GM21737 (cell line): ENCODE results near the gene FAIM2.

Source experiments
- ATAC-seq: cut with Tn5 transposase; IDR thresholded peaks from one replicate; pipeline ENCODE4 v1.9.1; 2021; ENCODE audit warnings: mild to moderate bottlenecking, moderate library complexity; ENCODE audit not compliant: unreplicated experiment

FAIM2 gene

DNA sequence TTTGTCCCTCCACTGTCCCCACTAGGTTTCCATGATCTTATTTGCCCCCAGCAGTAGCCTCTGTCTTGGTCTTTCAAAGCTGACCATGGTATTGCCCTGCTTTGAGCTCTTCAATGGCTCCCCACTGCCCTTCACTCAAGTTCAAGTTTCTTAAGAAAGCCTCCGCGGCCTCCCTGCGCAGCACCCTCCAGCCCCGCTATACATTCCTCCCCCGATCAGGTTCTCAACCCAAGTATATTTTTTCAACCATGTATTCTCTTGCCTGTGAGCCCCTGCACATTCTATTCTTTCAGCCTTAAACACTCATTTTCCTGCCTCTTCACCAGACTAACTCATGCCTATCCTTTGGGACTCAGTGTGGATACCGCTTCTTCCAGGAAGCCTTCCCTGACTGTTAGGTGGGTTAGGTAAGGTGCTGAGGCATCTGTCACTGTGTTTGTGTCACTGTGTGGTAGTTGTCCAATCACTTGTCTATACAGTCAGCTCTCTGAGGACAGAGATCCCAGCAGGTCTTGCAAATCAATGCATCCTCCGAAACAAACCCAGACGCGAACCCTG, 4.3 kb downstream of the FAIM2 start:
- ATAC-seq: no peak

DNA sequence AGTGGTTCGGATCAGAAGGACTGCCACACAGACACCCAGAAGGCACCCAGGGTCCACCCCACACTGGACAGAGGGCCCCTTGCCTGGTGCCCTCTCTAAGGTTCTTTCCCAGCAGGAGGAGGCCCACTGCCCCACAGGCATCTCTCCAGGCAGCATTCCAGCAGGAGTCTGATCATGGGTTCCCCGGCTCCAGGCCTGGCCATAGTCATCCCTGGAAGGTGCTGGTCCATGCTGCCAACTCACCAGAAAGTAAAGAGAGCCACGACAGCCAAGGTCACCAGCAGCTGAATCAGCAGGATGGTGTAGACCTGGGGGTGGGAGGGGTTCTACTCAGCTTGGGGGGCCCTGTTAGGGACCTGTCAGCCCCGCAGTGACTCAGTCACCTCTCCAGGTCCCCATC, 6.4 kb downstream of the FAIM2 start:
- ATAC-seq: no peak

DNA sequence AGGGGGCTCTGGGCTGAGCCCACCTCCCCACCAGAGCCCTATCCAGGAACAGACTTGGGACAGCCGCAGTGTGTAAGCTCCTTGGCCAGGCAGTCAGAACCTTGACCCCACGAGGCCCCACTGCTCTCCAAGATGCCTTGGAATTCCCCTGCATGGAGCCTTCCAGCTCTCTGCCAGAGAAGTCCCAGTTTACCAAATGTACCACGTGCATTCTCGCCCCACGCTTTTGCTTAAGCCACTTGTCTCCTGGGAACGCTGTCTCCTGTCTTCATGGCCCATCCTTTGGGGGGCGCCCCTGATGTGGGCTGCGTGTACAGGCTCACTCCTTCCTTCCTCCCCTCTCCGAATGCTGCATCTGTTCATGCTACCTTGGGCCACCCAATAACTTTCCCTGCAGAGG, 7.9 kb downstream of the FAIM2 start:
- no peak for ATAC-seq

DNA sequence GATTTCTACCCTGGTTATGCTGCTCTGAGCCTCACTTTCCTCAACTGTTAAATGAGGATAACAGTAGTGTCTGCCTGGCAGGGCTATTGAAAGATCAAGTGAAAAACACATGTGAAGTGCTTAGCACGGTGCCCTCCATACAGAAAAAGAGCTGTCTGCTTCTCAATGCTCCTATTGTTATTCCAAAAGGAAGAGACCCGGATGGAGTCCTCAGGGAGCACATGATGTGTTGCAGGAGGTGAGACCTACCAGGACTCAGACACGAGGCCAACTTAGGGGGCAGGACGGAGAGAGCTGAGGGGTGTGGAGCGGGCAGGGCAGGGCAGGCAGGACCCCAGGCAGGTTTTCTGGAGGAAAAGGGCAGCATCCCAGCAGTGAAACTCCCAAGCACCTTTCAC, 8.9 kb downstream of the FAIM2 start:
- ATAC-seq: no peak

DNA sequence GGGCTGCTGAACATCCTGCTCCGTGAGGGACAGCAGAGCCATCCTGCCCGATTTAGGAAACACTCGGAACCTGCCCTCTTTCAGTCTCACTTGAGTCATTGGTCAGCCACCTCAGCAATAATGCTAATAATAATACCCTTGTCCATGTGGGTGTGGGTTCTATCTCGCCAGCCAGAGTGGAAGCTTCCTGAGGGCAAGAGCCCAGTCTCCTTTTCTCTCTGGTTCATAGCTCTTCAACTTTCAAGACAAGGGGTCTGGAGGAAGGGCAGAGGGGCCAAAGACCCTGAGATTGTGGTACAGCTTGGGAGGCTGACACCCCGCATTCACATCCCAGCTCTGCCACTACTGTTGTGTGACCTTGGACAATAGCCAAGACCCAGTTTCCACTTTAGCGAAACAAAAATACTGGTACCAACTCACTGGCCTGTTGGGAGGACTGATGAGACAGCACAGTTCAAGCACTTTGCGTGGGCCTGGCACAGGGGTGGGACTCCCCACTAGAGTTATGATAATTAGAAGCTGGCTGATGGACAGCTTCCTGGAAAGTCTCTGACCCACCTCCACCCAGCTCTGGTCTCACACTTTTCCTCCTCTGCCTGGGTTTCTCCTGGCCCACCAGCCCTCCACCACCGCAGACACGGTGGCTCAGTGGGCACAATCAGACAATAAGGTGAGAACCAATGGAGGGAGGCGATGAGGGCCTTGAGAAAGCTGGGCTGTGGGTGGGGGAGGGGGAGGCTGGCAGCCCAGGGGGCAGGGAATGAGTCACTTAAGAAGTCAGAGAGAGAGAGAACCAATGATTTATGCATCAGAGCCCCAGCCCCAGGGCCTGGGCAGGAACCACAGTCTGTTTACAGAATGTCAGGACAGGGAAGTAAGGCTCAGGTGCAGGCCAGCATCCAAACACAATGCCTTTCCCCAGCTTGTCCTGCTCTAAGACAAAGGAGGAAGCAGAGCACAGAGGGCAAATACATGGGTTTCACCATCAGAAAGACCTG, 9.6 kb downstream of the FAIM2 start:
- no peak for ATAC-seq

DNA sequence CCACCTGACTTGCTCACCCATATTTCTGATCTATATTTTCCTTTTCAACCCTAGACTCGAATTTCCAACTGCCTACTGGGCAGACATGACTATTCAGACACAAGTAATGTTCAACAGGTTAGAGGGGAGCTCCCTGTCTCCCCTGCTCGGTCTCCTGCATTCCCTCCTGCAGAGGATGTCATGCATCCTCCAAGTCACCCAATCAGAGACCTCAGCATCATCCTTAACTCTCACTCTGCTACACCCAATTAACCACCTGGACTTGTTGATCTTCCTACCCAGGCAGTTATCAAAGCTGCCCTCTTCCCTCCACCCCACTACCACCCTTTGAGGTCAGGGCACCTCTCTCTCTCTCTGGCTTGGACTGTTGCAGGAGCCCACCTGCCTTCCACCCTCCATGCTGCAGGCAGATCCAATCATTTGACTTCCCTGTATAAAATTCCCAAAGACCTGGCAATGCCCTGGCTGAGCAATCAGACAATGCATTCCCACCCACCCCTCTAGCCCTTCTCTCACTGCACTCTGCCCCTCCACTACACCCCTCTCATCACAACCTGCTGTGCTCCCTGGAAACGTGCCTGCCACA, 10.9 kb downstream of the FAIM2 start:
- no peak for ATAC-seq

DNA sequence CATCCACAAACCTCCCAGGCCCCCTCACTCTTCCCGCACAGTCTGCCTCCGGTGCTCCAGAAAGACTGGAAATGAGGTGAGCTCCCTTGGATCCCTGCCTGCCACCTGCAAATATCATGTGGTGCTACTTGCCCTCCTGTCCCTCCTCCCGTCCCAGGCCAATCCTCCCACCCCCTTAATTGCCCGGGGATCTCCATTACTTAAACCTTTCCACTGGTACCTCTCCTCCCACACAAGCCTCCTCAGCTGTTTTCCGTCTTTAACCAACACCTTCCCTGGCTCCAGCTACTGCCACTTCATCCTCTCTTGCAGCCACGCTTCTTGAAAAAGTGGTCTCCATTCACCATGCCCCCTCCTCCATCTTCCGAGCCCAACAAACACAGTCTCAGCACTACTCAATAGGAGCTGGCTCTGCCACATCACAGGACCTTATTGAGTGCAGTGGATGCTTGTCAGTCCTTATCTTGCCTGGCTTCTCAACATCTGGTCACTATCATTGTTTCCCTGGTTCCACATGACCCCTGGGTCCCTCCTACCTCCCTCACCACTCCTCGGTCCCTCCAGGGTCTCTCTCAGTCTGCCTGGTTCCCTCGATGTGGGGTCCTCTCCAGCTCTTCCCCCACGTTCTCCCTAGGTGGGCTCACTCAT, 11.5 kb downstream of the FAIM2 start:
- no peak for ATAC-seq

DNA sequence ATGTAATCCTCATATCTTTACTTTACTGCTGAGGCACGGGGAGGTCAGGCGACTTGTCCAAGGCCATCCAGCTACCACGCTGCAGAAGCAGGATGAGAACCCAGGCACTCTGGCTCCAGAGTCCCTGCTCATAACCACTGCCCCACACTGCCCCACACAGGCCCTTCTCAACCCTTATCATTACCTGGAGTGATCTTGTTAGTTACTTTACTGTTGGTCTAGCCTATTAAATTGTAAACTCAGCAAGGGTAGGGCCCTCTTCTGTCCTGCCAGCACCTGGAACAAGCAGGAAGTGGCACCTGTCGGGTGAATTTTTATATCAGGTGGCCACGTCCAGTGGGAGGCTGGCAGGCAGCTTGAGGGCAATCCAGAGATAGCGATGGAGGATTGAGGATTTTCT, 12.2 kb downstream of the FAIM2 start:
- ATAC-seq: no peak

DNA sequence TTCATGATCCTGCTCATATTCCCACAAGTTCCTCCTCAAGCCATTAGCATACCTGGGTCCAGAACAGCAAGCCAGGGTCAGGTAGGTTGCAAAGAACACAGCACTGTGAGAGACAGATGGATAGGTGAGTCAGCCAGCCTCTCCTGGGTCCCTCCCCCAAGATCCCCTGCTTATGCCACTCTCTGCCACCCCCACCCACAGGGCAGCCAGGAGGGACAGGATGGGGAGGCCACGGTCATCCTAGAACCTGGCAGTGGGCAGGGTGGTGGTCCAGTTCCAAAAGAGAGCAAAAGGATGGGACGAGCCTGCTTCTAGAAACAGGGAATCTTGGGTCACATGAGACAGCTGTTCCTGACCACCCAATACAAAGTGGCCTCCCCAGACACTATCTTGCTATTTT, 12.7 kb downstream of the FAIM2 start:
- ATAC-seq: no peak

DNA sequence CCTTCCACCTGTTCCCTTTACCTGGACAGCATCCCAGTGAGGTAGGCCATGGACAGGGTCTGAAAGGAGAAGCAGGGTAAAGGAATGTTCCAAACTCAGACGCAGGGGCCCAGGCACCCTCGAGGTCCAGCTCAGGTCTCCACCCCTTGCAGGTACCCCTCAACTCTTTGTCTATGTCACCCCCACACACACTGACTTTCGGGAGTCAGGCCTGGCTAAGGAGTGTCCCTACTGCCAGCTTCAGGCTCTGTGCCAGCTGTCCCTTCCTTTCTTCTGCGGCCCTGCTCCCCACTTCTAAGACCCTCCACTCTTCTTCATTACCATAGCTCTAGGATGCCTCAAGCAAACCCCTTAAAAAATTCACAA, 13.6 kb downstream of the FAIM2 start:
- no peak for ATAC-seq

DNA sequence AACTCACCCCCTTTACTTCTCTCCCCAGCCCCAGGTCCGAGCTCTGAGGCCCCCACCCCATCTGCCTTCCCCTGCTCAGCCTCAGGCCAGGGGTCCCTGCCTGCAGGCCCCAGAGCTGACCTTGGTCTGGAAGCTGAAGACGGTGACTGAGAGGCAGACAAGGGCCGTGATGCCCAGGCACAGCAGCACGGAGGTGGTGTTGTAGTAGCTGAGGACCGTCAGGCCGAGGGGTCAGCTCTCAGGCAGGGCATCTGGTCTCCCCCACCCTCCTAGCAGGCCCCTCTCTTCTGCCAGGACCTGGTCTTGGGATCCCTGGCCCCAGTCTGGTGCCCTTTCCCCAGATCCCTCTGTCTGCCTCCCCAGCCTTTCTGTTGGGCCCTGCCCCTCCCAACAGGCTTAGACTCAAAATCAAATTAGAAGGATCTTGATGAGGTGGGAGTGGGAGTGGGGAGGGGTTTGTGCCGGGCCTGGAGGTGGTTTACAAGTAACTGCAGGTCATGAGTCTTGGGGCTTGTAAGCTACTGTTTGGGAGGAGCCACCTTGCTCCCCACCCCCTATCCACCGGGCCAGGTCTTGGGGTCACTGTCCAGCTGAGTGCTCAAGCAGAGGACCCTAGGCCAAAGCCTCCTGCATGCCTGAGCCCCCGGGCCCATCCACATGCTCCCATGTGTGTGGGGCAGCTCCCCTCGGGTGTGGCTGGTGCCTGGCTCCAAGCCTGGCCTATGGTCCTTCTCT, 14.2 kb downstream of the FAIM2 start:
- ATAC-seq: no peak

DNA sequence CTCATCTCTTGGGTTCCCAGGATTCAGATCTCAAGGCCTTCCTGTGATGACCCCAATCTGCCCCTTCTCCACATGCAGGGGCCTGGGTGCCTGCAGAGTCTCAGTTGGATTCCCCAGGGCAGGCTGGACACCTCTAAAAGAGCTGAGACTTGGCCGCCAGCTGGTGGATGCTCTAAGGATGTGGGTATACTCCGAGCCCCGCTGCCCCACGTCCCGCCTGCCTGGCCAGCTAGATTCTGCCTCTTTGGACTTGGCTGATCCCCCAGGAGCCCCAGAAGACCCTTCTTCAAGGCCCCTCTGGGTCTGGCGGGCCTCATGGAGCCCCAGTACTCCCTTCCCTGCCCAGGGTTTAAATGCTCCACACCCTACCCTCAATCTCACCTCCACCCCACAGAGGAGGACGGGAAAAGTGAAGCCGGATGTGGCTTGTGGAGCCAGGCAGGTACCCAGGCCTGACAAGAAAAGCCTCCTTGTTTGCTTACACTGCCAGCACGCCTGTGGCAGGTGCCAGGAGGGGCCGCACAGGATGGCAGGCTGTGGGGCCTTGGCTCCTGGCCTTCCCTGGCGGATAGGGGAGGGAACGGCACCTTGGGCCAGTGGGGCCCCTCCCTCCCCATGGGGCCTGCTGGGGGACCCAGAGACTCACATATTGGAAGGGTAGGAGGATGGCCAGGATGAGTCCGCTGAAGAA, 15.1 kb downstream of the FAIM2 start:
- no peak for ATAC-seq

DNA sequence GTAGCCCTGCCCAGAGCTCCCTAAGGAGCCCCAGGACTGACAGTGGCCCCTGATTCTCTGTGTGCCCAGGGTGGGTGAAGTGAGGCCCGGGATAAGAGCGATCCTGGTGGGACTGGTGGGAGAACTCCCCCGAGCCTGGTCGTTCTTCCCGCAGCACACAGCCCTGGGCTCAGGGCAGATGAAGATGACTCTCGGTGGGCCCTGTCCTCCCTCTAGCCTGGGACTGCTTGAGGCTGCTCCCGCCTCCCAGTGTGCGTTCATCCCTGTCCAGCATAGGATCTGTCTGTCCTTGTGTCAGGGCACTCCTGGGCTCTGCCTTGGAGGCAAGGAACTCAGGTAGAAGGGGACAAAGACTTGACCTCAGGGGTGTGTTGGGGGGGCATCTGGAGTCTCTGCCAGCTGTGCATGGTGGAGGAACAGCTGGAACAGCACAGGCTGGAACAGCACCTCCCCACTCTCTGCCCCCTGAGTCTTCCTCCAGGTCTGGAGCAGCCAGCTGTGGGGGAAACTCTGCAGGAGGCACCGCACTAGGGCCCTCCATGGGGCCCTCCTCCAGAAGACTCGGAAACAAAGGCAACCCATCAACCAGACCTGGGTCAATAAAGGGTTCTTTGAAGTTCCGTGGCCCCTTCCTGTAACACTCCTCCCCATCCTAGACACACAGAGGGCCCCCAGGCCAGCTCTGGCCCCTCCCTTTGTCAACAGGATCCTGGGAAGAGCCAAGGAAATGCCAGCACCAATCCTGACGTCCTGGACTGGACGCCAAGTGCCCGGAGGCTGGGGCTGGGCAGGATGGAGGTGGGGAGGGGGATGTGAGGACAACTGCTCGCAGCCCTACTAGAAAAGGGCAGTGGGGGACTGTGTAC, 15.9 kb downstream of the FAIM2 start:
- no peak for ATAC-seq

DNA sequence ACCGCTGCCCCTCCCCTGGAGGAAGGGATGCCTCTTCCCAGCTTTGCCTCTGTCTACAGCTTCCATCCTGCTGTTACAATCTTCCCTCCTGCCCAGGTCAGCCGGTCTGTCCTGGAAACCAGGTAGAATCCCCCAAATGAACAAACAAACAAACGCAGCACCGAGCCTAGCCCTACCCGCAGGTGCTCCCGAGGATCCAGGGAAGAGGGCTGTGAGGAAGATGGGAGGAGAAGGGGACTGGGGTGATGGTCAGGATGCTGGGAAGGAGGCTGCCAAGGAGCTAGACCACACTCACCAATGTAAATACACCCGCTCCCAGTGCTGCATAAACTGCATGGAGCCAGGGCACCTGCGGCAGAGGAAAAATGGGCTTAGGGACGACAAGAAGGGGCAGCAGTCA, 16.6 kb downstream of the FAIM2 start:
- ATAC-seq: no peak

DNA sequence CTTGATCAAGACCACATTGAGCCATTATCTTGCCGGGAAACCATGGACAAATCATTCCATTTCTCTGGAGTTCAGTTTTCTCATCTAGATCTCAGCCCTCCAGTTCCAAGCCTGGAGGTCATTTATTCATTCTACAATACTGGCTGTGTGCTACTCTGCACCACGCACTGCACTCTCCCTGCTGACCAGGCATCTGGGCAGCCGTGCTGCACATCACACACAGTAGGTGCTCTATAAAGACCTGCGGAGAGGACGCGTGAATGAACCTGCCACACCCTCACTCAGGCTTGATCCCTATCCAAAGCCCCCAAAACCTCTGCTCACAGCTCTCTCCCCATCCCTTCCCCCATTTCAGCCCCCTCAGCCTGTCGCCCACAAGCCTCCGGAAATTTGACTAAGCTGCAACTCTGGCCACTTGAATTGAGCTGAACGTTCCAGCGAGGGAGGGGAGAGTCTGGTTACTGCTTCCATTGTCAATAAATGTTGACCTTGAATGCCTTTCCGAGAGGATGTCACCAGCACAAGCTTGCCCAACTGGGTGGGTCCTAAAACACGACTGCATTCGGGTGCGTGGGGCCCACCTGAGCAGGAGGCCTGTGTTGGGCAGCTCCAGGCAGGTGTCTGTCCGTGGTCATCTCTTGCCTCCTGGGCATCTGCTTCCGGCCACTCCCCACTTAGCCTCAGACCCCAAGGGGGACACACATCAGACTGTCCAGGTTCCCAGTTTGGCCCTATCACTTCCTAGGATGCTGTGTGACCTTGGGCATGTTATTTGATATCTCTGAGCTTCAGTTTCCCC, 17.8 kb downstream of the FAIM2 start:
- ATAC-seq: no peak

DNA sequence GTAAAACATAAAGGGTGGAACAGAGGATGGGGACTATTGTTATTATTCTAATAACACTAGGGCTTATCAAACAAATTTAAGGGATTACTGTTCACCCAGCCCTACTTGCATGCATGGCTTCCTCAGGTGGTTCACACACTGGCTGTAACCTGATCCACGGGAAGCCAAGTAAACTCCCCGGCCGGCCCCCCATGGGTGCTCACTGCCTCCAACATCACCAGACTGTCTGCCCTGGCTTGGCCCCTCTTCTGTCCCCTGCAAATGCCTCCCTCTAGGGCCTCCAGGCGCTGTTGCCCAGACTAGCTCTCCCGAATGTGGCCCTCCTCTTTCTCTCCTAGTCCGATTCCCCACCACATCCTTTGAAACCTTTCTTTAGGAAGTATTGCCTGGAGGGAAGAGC, 18.6 kb downstream of the FAIM2 start:
- no peak for ATAC-seq

DNA sequence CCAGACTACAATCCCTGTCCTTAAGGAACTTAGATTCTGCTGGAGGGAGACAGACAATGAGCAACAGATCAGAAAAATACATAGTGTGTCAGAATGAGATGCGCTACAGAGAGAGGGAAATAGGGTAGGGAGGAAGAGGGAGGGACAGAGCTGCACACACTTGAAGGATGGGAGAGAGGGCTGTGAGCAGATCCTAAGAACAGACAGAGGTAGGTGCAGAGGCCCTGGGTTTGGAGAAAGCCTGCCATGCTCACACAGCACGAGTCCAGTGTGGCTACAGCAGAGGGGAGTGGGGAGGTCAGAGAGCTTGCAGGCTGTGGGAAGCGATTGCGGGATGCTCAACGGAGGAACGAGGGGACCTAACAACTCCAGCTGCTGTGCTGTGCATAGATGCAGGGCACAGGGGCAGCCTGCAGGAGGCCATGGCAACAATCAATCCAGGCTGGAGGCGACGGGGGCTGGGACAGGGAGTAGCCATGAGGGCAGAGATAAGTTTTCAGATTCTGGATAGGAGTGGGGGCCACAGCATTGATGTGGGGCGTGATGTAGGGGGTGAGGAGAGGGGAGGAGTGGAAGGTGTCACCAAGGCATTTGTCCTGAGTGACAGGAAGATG, 20.7 kb downstream of the FAIM2 start:
- ATAC-seq: no peak

DNA sequence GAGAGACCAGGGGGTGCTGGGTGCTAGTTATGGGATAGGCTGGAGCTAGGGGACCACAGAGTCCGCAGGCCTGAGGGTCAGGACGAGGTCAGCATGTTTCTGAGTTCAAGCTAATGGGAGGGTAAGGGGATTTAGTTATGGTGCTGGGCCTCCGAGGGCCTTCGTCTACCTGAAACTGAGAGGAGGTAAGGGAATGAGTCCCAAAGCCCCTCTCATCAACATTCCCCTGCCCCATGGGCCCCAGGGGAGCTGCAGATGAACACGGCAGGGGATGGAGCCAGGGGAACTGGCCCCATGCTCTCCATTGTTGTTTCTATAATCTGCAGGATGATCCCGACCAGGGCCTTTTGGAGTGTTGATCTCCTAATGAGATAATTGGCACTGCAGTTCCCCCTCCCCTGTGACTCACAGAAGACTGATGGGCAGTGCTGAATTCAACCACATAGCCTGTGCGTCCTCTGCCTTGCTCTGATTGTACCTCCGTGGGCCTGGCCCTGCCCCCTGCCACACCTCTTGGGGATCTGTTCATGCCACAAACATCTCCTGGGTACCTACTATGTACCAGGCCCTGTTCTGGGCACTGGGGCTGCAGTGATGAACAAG, 21.4 kb downstream of the FAIM2 start:
- ATAC-seq: no peak
